HepG2 (cell line): ENCODE data around the gene NSUN5.

Source experiments
- SP1 ChIP-seq, 2 experiments: fragments of 450-650 bp in 1 of 2; sonication (generic) in 1 of 2; formaldehyde crosslinking in 1 of 2; IDR thresholded peaks; 2 replicates each; pipeline versions ENCODE4 v1.4.0 to v1.6.1; 2016 to 2020; ENCODE audit warnings: missing genetic modification reagents in 1 of 2
- TBP ChIP-seq: sonication (generic); formaldehyde crosslinking; IDR thresholded peaks from 2 replicates; pipeline ENCODE4 v1.5.0; 2020; ENCODE audit warnings: missing genetic modification reagents
- YY1 ChIP-seq: IDR thresholded peaks from 2 replicates; pipeline ENCODE4 v1.6.1; 2011; ENCODE audit warnings: low read length, low read depth, moderate library complexity, mild to moderate bottlenecking; ENCODE audit not compliant: insufficient read depth, insufficient replicate concordance
- ZNF589 ChIP-seq: sonication (generic); formaldehyde crosslinking; conservative IDR thresholded peaks from 2 replicates; pipeline ENCODE4 v1.8.0; 2022; ENCODE audit warnings: mild to moderate bottlenecking, moderate library complexity, missing genetic modification reagents
- ZNF629 ChIP-seq: sonication (generic); formaldehyde crosslinking; conservative IDR thresholded peaks from 2 replicates; pipeline ENCODE4 v1.5.0; 2020; ENCODE audit warnings: missing genetic modification reagents
- ZNF792 ChIP-seq: IDR thresholded peaks from 2 replicates; pipeline ENCODE4 v1.6.1; 2016

DNA sequence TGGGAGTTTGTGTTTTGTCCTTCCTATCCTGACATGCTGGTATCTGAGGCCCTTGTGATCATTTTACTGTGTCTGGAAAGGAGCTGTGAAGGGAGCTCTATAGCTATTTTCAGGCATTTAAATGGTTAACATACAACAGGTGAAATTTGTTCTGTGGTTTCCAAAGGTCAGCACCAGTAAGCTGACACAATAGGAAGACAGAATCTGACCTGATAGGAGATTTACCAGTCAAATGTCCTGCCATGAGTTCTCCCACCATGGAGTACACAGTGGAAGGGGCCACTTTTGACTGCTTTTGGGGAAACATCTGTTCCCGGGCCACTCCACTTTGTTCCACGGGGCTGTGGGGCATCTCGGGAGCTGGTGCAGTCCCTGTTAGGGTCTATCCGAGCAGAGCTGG is 36.9 kb upstream of the NSUN5 start:
- no peak for TF ChIP-seq ZNF792 (CRISPR knock-in tag)
- TF ChIP-seq SP1 (IDR thresholded peaks at IDR 0.05) = no peak
- no peak for TF ChIP-seq SP1 (CRISPR knock-in tag; IDR thresholded peaks at IDR 0.05)
- TF ChIP-seq TBP (CRISPR knock-in tag) = no peak
- no peak for TF ChIP-seq ZNF589
- no peak for TF ChIP-seq ZNF629 (CRISPR knock-in tag)
- TF ChIP-seq YY1 = no peak
